Heart right ventricle (tissue), 16 donors: ENCODE data around the gene LRRC9. TPM values are rescaled to one million over a fixed set of nuclear protein-coding genes. Genes with fewer than 3 reads are reported as not detected.
"Not testable (repeated sequence)": the region's sequence is repeated elsewhere in the genome, so short reads cannot be mapped to it uniquely, and the experiment has no call there.

Experiments used
- ATAC-seq, 8 donors: fragments of 200-7000 bp; cut with Tn5 transposase; one replicate each; pipeline ENCODE4 v1.9.1; 2020; ENCODE audit warnings: mild to moderate bottlenecking in 8 of 8, moderate library complexity in 8 of 8, moderate number of reproducible peaks in 1 of 8
- DNase-seq, 2 donors: peaks; one replicate each; pipeline ENCODE4 v3.0.0-alpha.2; 2020
- H3K27ac ChIP-seq, 10 donors: fragments of 200-600 bp; sonication (generic) in 2 of 10; one replicate each; pipeline versions ENCODE4 v1.5.0 to v1.8.0; 2020 to 2022; ENCODE audit warnings: mild to moderate bottlenecking in 3 of 10
- H3K27me3 ChIP-seq, 7 donors: fragments of 200-600 bp; one replicate each; pipeline ENCODE4 v1.8.0; 2021 to 2022; ENCODE audit warnings: mild to moderate bottlenecking in 2 of 7
- H3K36me3 ChIP-seq, 9 donors: fragments of 200-600 bp; sonication (generic) in 1 of 9; one replicate each; pipeline versions ENCODE4 v1.5.0 to v1.8.0; 2020 to 2022; ENCODE audit warnings: mild to moderate bottlenecking in 2 of 9
- H3K4me1 ChIP-seq, 9 donors: fragments of 200-600 bp; sonication (generic) in 1 of 9; one replicate each; pipeline versions ENCODE4 v1.5.0 to v1.8.0; 2020 to 2022; ENCODE audit warnings: mild to moderate bottlenecking in 4 of 9
- H3K4me3 ChIP-seq, 10 donors: fragments of 200-600 bp; sonication (generic) in 2 of 10; one replicate each; pipeline versions ENCODE4 v1.5.0 to v1.8.0; 2020 to 2022; ENCODE audit warnings: mild to moderate bottlenecking in 7 of 10, moderate library complexity in 2 of 10
- H3K9me3 ChIP-seq, 11 donors: fragments of 200-600 bp in 10 of 11; sonication (generic) in 2 of 11; one replicate each; pipeline versions ENCODE4 v1.5.0 to v1.8.0; 2013 to 2022; ENCODE audit warnings: mild to moderate bottlenecking in 2 of 11, control low read depth in 1 of 11, moderate library complexity in 1 of 11
- WGBS, 2 donors: extraction: QIAGEN DNeasy Blood & Tissue Kit; methylation state at CpG; one replicate each; pipeline ENCODE4 v1.1.7; 2013; ENCODE audit warnings: inconsistent platforms in 1 of 2; 5-methylcytosine and 5-hydroxymethylcytosine counted together
- intact Hi-C, 10 donors: fragments of 100-400 bp; cut with DNase I; formaldehyde crosslinking; loops; one replicate each; pipeline versions ENCODE4 v1.11.1 to v1.14.2; 2022
- polyA plus RNA-seq, 2 donors: library from polyadenylated mRNA; stranded (reverse); fragments of 200-250 nt; gene quantifications; one replicate each; pipeline ENCODE4 v1.2.3, GENCODE V29; 2013
- total RNA-seq, 10 donors: library from RNA; stranded (reverse); fragmentation: NEBNext Ultra II Directional in 3 of 10; extraction: Animal tissue kit (Norgen Biotek cat#: 25700) in 3 of 10; gene quantifications; one replicate each; pipeline versions ENCODE4 v1.2.1 to v1.2.4, GENCODE V29; 2021 to 2023
- TF ChIP-seq, protein P1 (sequence below), 9 donors: fragments of 200-600 bp; sonication (generic) in 2 of 9; IDR thresholded peaks; one replicate each; pipeline versions ENCODE4 v1.5.0 to v1.8.0; 2021 to 2022; ENCODE audit warnings: antibody characterized with exemption in 9 of 9, mild to moderate bottlenecking in 5 of 9, moderate library complexity in 1 of 9
- donor health status: Arrhythmogenic right ventricular cardiomyopathy.
- donor health status: ischemic (EF 13 %, LVEDD 7.1; RV severe dilation, severe dysfunction).
- donor health status: healthy with polysubstance abuse.
- donor health status: DM: no; HTN: yes; CAD: no.
- donor health status: DM: no; HTN: no; CAD: no.
- donor health status: ischemic (EF 25% LVEDD 6.9; RV normal size, moderate dysfunction).
- donor health status: ischemic (EF 25% LVEDD 5.7; RV mildly dilated, moderate dysfunction).
- donor health status: healthy.
- donor health status: DM: yes; HTN: yes; CAD: no.
- donor health status: Ischemic cardiomyopathy.
- donor health status: ischemic (EF 35%, LVEDD 5.7; RV mildly dilated, moderate dysfunction).
- donor health status: nonischemic (EF 11% LVEDD 7.7; RV severe dilation, severe dysfunction).
- donor health status: DM: yes; HTN: yes; CAD: no.
- donor health status: PGD.
- donor health status: ischemic (EF 29% LVEDD 5.4; RV normal size, mild dysfunction).
- donor health status: nonischemic (EF 23%, LVEDD 6.1; RV moderate dilation, normal function).

LRRC9 gene
- total and polyA plus RNA-seq, 12 donors: 0.01 to 1.7 (median 0.22) TPM; not detected in 4

DNA sequence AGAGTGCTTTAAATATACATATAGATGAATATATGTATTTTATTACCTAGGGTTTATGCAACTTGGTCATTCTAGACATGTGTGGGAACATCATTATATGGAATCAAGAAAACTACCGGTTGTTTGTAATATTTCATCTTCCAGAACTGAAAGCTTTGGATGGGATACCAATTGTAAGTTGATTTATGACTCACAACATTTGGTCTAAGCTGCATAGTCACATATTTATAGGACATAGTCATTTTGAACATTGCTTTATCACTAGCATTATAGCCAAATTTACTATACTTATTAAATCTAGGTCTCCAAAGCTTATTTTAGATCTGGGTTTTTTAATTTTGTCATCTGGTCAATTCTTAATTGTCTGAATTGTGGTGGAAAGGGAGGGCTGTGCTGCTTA is 88.1 kb downstream of the LRRC9 start:
- Histone ChIP-seq H3K9me3 (peaks cover 0 to 7% (median 0%) of the 10 kb centered on the region in 11 donors), H3K4me3 (no peak overlapping the region), H3K36me3 (no peaks in the 10 kb centered on the region), H3K27me3 (no peaks in the 10 kb centered on the region), H3K4me1 (peaks cover 0 to 8% (median 0%) of the 10 kb centered on the region in 9 donors), H3K27ac (no peak overlapping the region)
- ATAC-seq (no peak), DNase-seq (no peak)
- 72 to 73% methylated on average over 1 of the region's 1 CpG for WGBS, 2 donors
- TF ChIP-seq, protein P1, sequence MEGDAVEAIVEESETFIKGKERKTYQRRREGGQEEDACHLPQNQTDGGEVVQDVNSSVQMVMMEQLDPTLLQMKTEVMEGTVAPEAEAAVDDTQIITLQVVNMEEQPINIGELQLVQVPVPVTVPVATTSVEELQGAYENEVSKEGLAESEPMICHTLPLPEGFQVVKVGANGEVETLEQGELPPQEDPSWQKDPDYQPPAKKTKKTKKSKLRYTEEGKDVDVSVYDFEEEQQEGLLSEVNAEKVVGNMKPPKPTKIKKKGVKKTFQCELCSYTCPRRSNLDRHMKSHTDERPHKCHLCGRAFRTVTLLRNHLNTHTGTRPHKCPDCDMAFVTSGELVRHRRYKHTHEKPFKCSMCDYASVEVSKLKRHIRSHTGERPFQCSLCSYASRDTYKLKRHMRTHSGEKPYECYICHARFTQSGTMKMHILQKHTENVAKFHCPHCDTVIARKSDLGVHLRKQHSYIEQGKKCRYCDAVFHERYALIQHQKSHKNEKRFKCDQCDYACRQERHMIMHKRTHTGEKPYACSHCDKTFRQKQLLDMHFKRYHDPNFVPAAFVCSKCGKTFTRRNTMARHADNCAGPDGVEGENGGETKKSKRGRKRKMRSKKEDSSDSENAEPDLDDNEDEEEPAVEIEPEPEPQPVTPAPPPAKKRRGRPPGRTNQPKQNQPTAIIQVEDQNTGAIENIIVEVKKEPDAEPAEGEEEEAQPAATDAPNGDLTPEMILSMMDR (IDR thresholded peaks at IDR 0.05): no peak
- intact Hi-C loops: no loop called here

DNA sequence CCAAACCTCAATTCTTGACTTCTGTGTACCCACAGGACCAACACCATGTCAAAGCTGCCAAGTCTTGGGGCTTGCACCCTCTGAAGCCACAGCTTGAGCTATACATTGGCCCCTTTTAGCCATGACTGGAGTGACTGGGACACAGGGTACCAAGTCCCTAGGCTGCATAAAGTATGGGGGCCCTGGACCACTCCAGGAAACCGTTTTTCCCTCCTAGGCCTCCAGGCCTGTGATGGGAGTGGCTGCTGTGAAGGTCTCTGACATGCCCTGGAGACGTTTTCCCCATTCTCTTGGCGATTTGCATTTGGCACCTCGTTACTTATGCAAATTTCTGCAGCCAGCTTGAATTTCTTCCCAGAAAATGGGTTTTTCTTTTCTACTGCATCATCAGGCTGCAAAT is 90.3 kb downstream of the LRRC9 start:
- H3K27ac ChIP-seq, H3K4me1 ChIP-seq, H3K4me3 ChIP-seq, intact Hi-C loops, ATAC-seq, DNase-seq, H3K36me3 ChIP-seq, H3K27me3 ChIP-seq: not testable (repeated sequence)
- H3K9me3 ChIP-seq: peaks cover 0 to 20% (median 0%) of the 10 kb centered on the region in 11 donors
- WGBS, 2 donors: 35 to 37% methylated on average over 4 of the region's 4 CpGs

DNA sequence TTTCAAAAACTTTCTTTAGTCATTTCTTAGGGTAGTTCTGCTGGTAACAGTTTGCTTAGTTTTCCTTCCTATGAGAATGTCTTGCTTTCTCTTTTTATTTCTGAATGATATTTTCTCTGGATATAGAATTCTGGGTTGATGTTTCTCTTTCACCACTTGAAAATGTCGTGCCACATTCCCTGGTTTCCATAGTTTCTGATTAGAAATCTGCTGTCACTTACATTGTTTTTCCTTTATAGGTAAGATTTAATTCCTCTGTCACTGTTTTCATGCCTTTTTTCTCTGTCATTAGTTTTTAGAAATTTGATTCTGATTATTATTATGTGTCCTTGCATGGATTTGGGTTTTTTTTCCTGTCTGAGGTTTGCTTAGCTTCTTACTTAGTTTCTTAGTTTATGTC is 94.5 kb downstream of the LRRC9 start:
- TF ChIP-seq, protein P1 (IDR thresholded peaks at IDR 0.05): no peak
- DNase-seq (no peak), ATAC-seq (no peak)
- Histone ChIP-seq H3K4me3 (no peak overlapping the region), H3K4me1 (no peaks in the 10 kb centered on the region), H3K36me3 (no peaks in the 10 kb centered on the region), H3K9me3 (peaks cover 0 to 24% (median 0%) of the 10 kb centered on the region in 11 donors), H3K27me3 (no peaks in the 10 kb centered on the region), H3K27ac (no peak overlapping the region)
- WGBS, 2 donors: 55 to 61% methylated on average over 1 of the region's 1 CpG
- intact Hi-C loops: no loop called here

DNA sequence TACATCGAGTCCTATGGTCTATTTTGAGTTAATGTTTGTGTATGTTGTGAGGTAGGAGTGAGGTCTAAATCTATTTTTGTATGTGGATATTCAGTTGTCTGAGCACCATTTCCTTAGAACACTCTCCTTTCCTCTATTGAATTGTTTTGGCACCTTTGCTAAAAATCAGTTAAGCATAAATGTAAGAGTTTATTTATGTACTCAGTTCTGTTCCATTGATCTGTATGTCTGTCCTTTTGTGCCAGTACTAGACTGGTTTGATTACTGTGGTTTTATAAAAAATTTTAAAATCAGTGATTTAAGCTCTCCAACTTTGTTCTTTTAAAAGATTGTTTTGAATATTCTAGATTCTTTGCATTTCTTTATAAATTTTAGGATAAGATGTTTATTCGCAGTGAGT is 101.7 kb downstream of the LRRC9 start:
- intact Hi-C loops: no loop called here
- H3K4me1 ChIP-seq: no peaks in the 10 kb centered on the region
- TF ChIP-seq, protein P1 (IDR thresholded peaks at IDR 0.05): no peak
- no peaks in the 10 kb centered on the region for H3K36me3 ChIP-seq
- H3K27me3 ChIP-seq: no peaks in the 10 kb centered on the region
- no peak overlapping the region for H3K4me3 ChIP-seq
- DNase-seq (no peak), ATAC-seq (no peak)
- WGBS, 2 donors: 61 to 70% methylated on average over 2 of the region's 2 CpGs
- no peaks in the 10 kb centered on the region for H3K9me3 ChIP-seq
- no peak overlapping the region for H3K27ac ChIP-seq

DNA sequence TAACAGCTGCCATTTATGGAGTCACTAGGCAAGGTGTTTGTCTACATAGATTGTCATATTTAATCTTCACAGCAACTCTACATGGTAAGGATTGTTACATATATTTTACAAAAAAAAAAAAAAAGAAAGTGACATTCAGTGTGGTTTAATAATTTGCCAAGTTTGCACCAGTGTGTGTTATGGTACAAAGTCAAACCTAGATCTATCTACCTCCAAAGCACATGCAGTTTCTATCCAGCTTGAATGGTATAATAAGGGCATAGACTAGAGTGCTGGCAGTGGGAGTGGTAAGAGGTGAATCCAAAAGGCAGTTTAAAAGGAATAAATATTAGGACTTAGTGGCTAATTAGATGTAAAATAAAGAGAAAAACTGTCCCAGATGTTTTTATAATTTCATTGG is 105.6 kb downstream of the LRRC9 start:
- H3K4me1 ChIP-seq: no peaks in the 10 kb centered on the region
- H3K36me3 ChIP-seq: no peaks in the 10 kb centered on the region
- H3K27ac ChIP-seq: no peak overlapping the region
- ATAC-seq (no peak), DNase-seq (no peak)
- intact Hi-C loops: no loop called here
- H3K9me3 ChIP-seq: no peaks in the 10 kb centered on the region
- TF ChIP-seq, protein P1 (IDR thresholded peaks at IDR 0.05): no peak
- H3K27me3 ChIP-seq: no peaks in the 10 kb centered on the region
- no peak overlapping the region for H3K4me3 ChIP-seq
